GM23338 (cell line): Measurements from ENCODE around the gene FOXP1. TPM values are rescaled to one million over a fixed set of nuclear protein-coding genes. Genes with fewer than 3 reads are reported as not detected.

ENCODE experiments used
- ATAC-seq: fragments of 200-7000 bp; cut with Tn5 transposase; 3 replicates; pipeline ENCODE4 v1.9.1; 2020
- DNase-seq: peaks from one replicate; pipeline ENCODE4 v3.0.0-alpha.2; 2015; ENCODE audit warnings: low spot score
- H2AFZ ChIP-seq: fragments of 200-600 bp; sonication (generic); 2 replicates; pipeline ENCODE4 v1.8.0; 2016; ENCODE audit warnings: antibody characterized with exemption, mild to moderate bottlenecking, moderate library complexity
- H3F3A ChIP-seq: fragments of 200-600 bp; sonication (generic); replicated peaks from 2 replicates; pipeline ENCODE4 v1.8.0; 2017; ENCODE audit warnings: antibody characterized with exemption, mixed run types, low read depth
- H3K27ac ChIP-seq: fragments of 200-600 bp; sonication (generic); 2 replicates; pipeline ENCODE4 v1.6.1; 2016; ENCODE audit warnings: low read depth
- H3K27me3 ChIP-seq: fragments of 200-600 bp; sonication (generic); 2 replicates; pipeline ENCODE4 v1.8.0; 2016; ENCODE audit warnings: mild to moderate bottlenecking, mixed run types, moderate library complexity; ENCODE audit not compliant: insufficient read depth
- H3K36me3 ChIP-seq: fragments of 200-600 bp; sonication (generic); 2 replicates; pipeline ENCODE4 v1.8.0; 2016; ENCODE audit warnings: mild to moderate bottlenecking; ENCODE audit not compliant: insufficient read depth
- H3K4me1 ChIP-seq: fragments of 200-600 bp; sonication (generic); 2 replicates; pipeline ENCODE4 v1.8.0; 2016; ENCODE audit warnings: mild to moderate bottlenecking, moderate library complexity; ENCODE audit not compliant: insufficient read depth
- H3K4me2 ChIP-seq: fragments of 200-600 bp; sonication (generic); 2 replicates; pipeline ENCODE4 v1.7.1; 2017; ENCODE audit warnings: mixed run types
- H3K4me3 ChIP-seq: fragments of 200-600 bp; sonication (generic); 2 replicates; pipeline ENCODE4 v1.6.1; 2016; ENCODE audit warnings: mixed run types
- H3K79me2 ChIP-seq: fragments of 200-600 bp; sonication (generic); replicated peaks from 2 replicates; pipeline ENCODE4 v1.8.0; 2017; ENCODE audit warnings: mild to moderate bottlenecking; ENCODE audit not compliant: insufficient read depth
- H3K9me2 ChIP-seq: fragments of 200-600 bp; sonication (generic); 2 replicates; pipeline ENCODE4 v1.8.0; 2017; ENCODE audit not compliant: insufficient read depth
- H4K20me1 ChIP-seq: fragments of 200-600 bp; sonication (generic); replicated peaks from 2 replicates; pipeline ENCODE4 v1.8.0; 2017; ENCODE audit warnings: mild to moderate bottlenecking; ENCODE audit not compliant: insufficient read depth
- H3K27ac Mint-ChIP-seq: 2 replicates; pipeline ENCODE4 v1.8.0; 2020; ENCODE audit warnings: inconsistent platforms, mild to moderate bottlenecking, moderate library complexity, mixed read lengths
- H3K27me3 Mint-ChIP-seq: 3 replicates; pipeline ENCODE4 v1.8.0; 2022; ENCODE audit warnings: low read depth, mild to moderate bottlenecking, moderate library complexity, mixed read lengths, inconsistent platforms; ENCODE audit not compliant: insufficient read depth, poor library complexity
- H3K36me3 Mint-ChIP-seq: 3 replicates; pipeline ENCODE4 v1.8.0; 2021; ENCODE audit warnings: low read depth, mild to moderate bottlenecking, inconsistent platforms, moderate library complexity, mixed read lengths
- H3K4me1 Mint-ChIP-seq: 3 replicates; pipeline ENCODE4 v1.8.0; 2020; ENCODE audit warnings: mild to moderate bottlenecking, inconsistent platforms, mixed read lengths
- H3K4me3 Mint-ChIP-seq: 3 replicates; pipeline ENCODE4 v1.8.0; 2021; ENCODE audit warnings: moderate library complexity, mild to moderate bottlenecking, inconsistent platforms, mixed read lengths
- H3K9me3 Mint-ChIP-seq: 3 replicates; pipeline ENCODE4 v1.8.0; 2020; ENCODE audit warnings: moderate library complexity, mild to moderate bottlenecking, inconsistent platforms, mixed read lengths
- CREB1 ChIP-seq: fragments of 250-450 bp; sonication (Bioruptor Pico); IDR thresholded peaks from 2 replicates; pipeline ENCODE4 v1.5.0; 2020; ENCODE audit warnings: low read depth, mild to moderate bottlenecking, moderate library complexity
- EZH2 ChIP-seq: fragments of 200-600 bp; sonication (generic); IDR thresholded peaks from one replicate; pipeline ENCODE4 v1.8.0; 2017; ENCODE audit warnings: antibody characterized with exemption, mild to moderate bottlenecking, low read depth; ENCODE audit not compliant: unreplicated experiment
- EZH2phosphoT487 ChIP-seq: fragments of 200-600 bp; sonication (generic); IDR thresholded peaks from one replicate; pipeline ENCODE4 v1.8.1; 2018; ENCODE audit warnings: antibody characterized with exemption; ENCODE audit not compliant: unreplicated experiment
- JUNB ChIP-seq: IDR thresholded peaks from one replicate; pipeline ENCODE4 v1.6.1; 2016; ENCODE audit warnings: antibody characterized with exemption; ENCODE audit not compliant: unreplicated experiment
- NANOG ChIP-seq: IDR thresholded peaks from 2 replicates; pipeline ENCODE4 v1.6.1; 2016; ENCODE audit warnings: antibody characterized with exemption, borderline replicate concordance
- POLR2AphosphoS5 ChIP-seq: IDR thresholded peaks from 2 replicates; pipeline ENCODE4 v1.6.1; 2016; ENCODE audit warnings: antibody characterized with exemption, low read depth
- STAT1 ChIP-seq: IDR thresholded peaks from one replicate; pipeline ENCODE4 v1.6.1; 2016; ENCODE audit warnings: antibody characterized with exemption; ENCODE audit not compliant: unreplicated experiment
- ZNF114 ChIP-seq: fragments of 250-450 bp; sonication (Bioruptor Pico); IDR thresholded peaks from 2 replicates; pipeline ENCODE4 v1.5.0; 2020; ENCODE audit warnings: mild to moderate bottlenecking, moderate library complexity
- ZNF331 ChIP-seq: fragments of 250-450 bp; sonication (Bioruptor Pico); IDR thresholded peaks from 2 replicates; pipeline ENCODE4 v1.5.0; 2020; ENCODE audit warnings: low read depth, mild to moderate bottlenecking, moderate library complexity
- polyA plus RNA-seq: library from polyadenylated mRNA; unstranded; fragments of >200 nt; fragmentation: Nextera tagmentation; extraction: Ambion mirVana; gene quantifications from 2 replicates; pipeline ENCODE4 v1.2.1, GENCODE V29; 2016
- total RNA-seq: library from RNA; depleted of rRNA; stranded (reverse); fragments of >200 nt; shearing (Covaris generic); gene quantifications from 2 replicates; pipeline ENCODE4 v1.2.3, GENCODE V29; 2014
- TF ChIP-seq, protein P1 (sequence below), 2 experiments: fragments of 200-600 bp in 1 of 2; sonication (generic) in 1 of 2; conservative IDR thresholded peaks; 2 replicates each; pipeline versions ENCODE4 v1.5.1 to v1.6.1; 2016 to 2017; ENCODE audit warnings: antibody characterized with exemption in 2 of 2, low read depth in 2 of 2, mild to moderate bottlenecking in 2 of 2, moderate library complexity in 1 of 2
- TF ChIP-seq, protein P2 (sequence below): IDR thresholded peaks from one replicate; pipeline ENCODE4 v1.6.1; 2018; ENCODE audit warnings: antibody characterized with exemption; ENCODE audit not compliant: unreplicated experiment
- TF ChIP-seq, protein P3 (sequence below): fragments of 250-450 bp; sonication (Bioruptor Pico); IDR thresholded peaks from 2 replicates; pipeline ENCODE4 v1.5.0; 2020; ENCODE audit warnings: mild to moderate bottlenecking, moderate library complexity
- TF ChIP-seq, protein P4 (sequence below): IDR thresholded peaks from 2 replicates; pipeline ENCODE4 v1.6.1; 2016; ENCODE audit warnings: antibody characterized with exemption

FOXP1 gene
- total and polyA plus RNA-seq, 2 experiments from 2014 or later: 32.9 to 35.5 TPM

DNA sequence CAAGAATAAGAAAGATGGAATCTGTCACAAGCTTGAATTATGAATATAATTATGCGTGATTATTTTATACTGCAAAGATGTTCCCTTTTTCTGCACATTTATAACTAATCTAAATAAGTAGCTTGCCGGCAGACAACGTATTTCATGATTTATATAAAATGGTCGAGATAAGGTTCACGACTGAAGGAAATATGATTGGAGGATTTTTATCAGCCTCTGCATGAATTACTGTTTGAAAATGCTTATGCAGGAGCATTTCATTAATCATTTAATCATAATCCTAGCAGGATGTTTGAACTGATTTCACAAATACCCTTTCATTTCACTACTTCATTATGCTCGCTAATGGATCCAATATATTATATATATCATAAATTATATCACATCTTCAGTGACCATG, 580.0 kb downstream of the FOXP1 start:
- no peaks in the 10 kb centered on the region for H3K27me3 Mint-ChIP-seq
- TF ChIP-seq ZNF331 (no peak), NANOG (no peak), POLR2AphosphoS5 (no peak), STAT1 (no peak), EZH2phosphoT487 (no peak), EZH2 (no peak), CREB1 (CRISPR knock-in tag) (no peak), ZNF114 (CRISPR knock-in tag) (no peak), JUNB (no peak)
- TF ChIP-seq, protein P1, sequence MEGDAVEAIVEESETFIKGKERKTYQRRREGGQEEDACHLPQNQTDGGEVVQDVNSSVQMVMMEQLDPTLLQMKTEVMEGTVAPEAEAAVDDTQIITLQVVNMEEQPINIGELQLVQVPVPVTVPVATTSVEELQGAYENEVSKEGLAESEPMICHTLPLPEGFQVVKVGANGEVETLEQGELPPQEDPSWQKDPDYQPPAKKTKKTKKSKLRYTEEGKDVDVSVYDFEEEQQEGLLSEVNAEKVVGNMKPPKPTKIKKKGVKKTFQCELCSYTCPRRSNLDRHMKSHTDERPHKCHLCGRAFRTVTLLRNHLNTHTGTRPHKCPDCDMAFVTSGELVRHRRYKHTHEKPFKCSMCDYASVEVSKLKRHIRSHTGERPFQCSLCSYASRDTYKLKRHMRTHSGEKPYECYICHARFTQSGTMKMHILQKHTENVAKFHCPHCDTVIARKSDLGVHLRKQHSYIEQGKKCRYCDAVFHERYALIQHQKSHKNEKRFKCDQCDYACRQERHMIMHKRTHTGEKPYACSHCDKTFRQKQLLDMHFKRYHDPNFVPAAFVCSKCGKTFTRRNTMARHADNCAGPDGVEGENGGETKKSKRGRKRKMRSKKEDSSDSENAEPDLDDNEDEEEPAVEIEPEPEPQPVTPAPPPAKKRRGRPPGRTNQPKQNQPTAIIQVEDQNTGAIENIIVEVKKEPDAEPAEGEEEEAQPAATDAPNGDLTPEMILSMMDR (conservative IDR thresholded peaks at IDR 0.05; ENCODE audit: low read depth in 2 of 2): no peak
- TF ChIP-seq, protein P2, sequence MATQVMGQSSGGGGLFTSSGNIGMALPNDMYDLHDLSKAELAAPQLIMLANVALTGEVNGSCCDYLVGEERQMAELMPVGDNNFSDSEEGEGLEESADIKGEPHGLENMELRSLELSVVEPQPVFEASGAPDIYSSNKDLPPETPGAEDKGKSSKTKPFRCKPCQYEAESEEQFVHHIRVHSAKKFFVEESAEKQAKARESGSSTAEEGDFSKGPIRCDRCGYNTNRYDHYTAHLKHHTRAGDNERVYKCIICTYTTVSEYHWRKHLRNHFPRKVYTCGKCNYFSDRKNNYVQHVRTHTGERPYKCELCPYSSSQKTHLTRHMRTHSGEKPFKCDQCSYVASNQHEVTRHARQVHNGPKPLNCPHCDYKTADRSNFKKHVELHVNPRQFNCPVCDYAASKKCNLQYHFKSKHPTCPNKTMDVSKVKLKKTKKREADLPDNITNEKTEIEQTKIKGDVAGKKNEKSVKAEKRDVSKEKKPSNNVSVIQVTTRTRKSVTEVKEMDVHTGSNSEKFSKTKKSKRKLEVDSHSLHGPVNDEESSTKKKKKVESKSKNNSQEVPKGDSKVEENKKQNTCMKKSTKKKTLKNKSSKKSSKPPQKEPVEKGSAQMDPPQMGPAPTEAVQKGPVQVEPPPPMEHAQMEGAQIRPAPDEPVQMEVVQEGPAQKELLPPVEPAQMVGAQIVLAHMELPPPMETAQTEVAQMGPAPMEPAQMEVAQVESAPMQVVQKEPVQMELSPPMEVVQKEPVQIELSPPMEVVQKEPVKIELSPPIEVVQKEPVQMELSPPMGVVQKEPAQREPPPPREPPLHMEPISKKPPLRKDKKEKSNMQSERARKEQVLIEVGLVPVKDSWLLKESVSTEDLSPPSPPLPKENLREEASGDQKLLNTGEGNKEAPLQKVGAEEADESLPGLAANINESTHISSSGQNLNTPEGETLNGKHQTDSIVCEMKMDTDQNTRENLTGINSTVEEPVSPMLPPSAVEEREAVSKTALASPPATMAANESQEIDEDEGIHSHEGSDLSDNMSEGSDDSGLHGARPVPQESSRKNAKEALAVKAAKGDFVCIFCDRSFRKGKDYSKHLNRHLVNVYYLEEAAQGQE: no peak
- TF ChIP-seq, protein P3, sequence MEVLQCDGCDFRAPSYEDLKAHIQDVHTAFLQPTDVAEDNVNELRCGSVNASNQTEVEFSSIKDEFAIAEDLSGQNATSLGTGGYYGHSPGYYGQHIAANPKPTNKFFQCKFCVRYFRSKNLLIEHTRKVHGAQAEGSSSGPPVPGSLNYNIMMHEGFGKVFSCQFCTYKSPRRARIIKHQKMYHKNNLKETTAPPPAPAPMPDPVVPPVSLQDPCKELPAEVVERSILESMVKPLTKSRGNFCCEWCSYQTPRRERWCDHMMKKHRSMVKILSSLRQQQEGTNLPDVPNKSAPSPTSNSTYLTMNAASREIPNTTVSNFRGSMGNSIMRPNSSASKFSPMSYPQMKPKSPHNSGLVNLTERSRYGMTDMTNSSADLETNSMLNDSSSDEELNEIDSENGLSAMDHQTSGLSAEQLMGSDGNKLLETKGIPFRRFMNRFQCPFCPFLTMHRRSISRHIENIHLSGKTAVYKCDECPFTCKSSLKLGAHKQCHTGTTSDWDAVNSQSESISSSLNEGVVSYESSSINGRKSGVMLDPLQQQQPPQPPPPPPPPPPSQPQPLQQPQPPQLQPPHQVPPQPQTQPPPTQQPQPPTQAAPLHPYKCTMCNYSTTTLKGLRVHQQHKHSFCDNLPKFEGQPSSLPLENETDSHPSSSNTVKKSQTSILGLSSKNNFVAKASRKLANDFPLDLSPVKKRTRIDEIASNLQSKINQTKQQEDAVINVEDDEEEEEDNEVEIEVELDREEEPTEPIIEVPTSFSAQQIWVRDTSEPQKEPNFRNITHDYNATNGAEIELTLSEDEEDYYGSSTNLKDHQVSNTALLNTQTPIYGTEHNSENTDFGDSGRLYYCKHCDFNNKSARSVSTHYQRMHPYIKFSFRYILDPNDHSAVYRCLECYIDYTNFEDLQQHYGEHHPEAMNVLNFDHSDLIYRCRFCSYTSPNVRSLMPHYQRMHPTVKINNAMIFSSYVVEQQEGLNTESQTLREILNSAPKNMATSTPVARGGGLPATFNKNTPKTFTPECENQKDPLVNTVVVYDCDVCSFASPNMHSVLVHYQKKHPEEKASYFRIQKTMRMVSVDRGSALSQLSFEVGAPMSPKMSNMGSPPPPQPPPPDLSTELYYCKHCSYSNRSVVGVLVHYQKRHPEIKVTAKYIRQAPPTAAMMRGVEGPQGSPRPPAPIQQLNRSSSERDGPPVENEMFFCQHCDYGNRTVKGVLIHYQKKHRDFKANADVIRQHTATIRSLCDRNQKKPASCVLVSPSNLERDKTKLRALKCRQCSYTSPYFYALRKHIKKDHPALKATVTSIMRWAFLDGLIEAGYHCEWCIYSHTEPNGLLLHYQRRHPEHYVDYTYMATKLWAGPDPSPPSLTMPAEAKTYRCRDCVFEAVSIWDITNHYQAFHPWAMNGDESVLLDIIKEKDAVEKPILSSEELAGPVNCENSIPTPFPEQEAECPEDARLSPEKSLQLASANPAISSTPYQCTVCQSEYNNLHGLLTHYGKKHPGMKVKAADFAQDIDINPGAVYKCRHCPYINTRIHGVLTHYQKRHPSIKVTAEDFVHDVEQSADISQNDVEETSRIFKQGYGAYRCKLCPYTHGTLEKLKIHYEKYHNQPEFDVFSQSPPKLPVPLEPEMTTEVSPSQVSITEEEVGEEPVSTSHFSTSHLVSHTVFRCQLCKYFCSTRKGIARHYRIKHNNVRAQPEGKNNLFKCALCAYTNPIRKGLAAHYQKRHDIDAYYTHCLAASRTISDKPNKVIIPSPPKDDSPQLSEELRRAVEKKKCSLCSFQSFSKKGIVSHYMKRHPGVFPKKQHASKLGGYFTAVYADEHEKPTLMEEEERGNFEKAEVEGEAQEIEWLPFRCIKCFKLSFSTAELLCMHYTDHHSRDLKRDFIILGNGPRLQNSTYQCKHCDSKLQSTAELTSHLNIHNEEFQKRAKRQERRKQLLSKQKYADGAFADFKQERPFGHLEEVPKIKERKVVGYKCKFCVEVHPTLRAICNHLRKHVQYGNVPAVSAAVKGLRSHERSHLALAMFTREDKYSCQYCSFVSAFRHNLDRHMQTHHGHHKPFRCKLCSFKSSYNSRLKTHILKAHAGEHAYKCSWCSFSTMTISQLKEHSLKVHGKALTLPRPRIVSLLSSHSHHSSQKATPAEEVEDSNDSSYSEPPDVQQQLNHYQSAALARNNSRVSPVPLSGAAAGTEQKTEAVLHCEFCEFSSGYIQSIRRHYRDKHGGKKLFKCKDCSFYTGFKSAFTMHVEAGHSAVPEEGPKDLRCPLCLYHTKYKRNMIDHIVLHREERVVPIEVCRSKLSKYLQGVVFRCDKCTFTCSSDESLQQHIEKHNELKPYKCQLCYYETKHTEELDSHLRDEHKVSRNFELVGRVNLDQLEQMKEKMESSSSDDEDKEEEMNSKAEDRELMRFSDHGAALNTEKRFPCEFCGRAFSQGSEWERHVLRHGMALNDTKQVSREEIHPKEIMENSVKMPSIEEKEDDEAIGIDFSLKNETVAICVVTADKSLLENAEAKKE: no peak
- TF ChIP-seq, protein P4, sequence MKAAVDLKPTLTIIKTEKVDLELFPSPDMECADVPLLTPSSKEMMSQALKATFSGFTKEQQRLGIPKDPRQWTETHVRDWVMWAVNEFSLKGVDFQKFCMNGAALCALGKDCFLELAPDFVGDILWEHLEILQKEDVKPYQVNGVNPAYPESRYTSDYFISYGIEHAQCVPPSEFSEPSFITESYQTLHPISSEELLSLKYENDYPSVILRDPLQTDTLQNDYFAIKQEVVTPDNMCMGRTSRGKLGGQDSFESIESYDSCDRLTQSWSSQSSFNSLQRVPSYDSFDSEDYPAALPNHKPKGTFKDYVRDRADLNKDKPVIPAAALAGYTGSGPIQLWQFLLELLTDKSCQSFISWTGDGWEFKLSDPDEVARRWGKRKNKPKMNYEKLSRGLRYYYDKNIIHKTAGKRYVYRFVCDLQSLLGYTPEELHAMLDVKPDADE: no peak
- H3K4me1 Mint-ChIP-seq: peaks cover 41% of the 10 kb centered on the region
- no peaks in the 10 kb centered on the region for H3K36me3 ChIP-seq
- H3K9me2 ChIP-seq: no peaks in the 10 kb centered on the region
- H3K27me3 ChIP-seq: no peaks in the 10 kb centered on the region
- DNase-seq (no peak), ATAC-seq (no peak)
- H3K4me3 Mint-ChIP-seq: no peak overlapping the region
- H3K79me2 ChIP-seq: no peaks in the 10 kb centered on the region
- H3K4me2 ChIP-seq: no peak overlapping the region
- no peaks in the 10 kb centered on the region for H4K20me1 ChIP-seq
- no peaks in the 10 kb centered on the region; the same call in 2 of the 3 replicates for H3K36me3 Mint-ChIP-seq
- peaks cover 33% of the 10 kb centered on the region for H3K4me1 ChIP-seq
- no peak overlapping the region for H2AFZ ChIP-seq
- H3F3A ChIP-seq: no peaks in the 10 kb centered on the region
- no peak overlapping the region for H3K4me3 ChIP-seq
- H3K9me3 Mint-ChIP-seq: no peaks in the 10 kb centered on the region
- no peak overlapping the region for H3K27ac Mint-ChIP-seq
- H3K27ac ChIP-seq: no peak overlapping the region
